GM18873 (cell line): ENCODE data around the gene ARHGEF11.

Experiments
- ATAC-seq: cut with Tn5 transposase; IDR thresholded peaks from one replicate; pipeline ENCODE4 v1.9.1; 2021; ENCODE audit warnings: mild to moderate bottlenecking, moderate library complexity, moderate number of reproducible peaks; ENCODE audit not compliant: unreplicated experiment, low FRiP score

Gene ARHGEF11

GRCh38 chr1:156914440-156914856 lies 131.1 kb downstream of the ARHGEF11 start:
- ATAC-seq = no peak

- ATAC-seq = no peak
Measured at GRCh38 chr1:156913809-156914387, 131.6 kb downstream of the ARHGEF11 start.

- no peak for ATAC-seq
Measured at GRCh38 chr1:156912861-156913808, 132.4 kb downstream of the ARHGEF11 start.

- no peak for ATAC-seq
Measured at GRCh38 chr1:156912310-156912709, 133.2 kb downstream of the ARHGEF11 start.

- no peak for ATAC-seq
Measured at GRCh38 chr1:156911577-156912298, 133.8 kb downstream of the ARHGEF11 start.

- no peak for ATAC-seq
Measured at GRCh38 chr1:156910309-156910782, 135.2 kb downstream of the ARHGEF11 start.

GRCh38 chr1:156909671-156910070 lies 135.9 kb downstream of the ARHGEF11 start:
- ATAC-seq = no peak

GRCh38 chr1:156908955-156909354 lies 136.6 kb downstream of the ARHGEF11 start:
- ATAC-seq = no peak

- ATAC-seq = no peak
Measured at GRCh38 chr1:156908541-156908940, 137.0 kb downstream of the ARHGEF11 start.

- ATAC-seq = no peak
Measured at GRCh38 chr1:156906206-156906906, 139.2 kb downstream of the ARHGEF11 start.

GRCh38 chr1:156905651-156906050 lies 139.9 kb downstream of the ARHGEF11 start:
- ATAC-seq = no peak

- no peak for ATAC-seq
Measured at GRCh38 chr1:156905176-156905575, 140.4 kb downstream of the ARHGEF11 start.

GRCh38 chr1:156904187-156904959 lies 141.2 kb downstream of the ARHGEF11 start:
- no peak for ATAC-seq

- ATAC-seq = no peak
Measured at GRCh38 chr1:156903328-156904091, 142.0 kb downstream of the ARHGEF11 start.

- no peak for ATAC-seq
Measured at GRCh38 chr1:156901966-156902915, 143.3 kb downstream of the ARHGEF11 start.

GRCh38 chr1:156901590-156901900 lies 144.0 kb downstream of the ARHGEF11 start:
- no peak for ATAC-seq

- ATAC-seq = no peak
Measured at GRCh38 chr1:156900896-156901589, 144.5 kb downstream of the ARHGEF11 start.
